Renal pelvis (tissue), 4 donors: Measurements from ENCODE around the gene AMBP. TPM values are rescaled to one million over a fixed set of nuclear protein-coding genes. Genes with fewer than 3 reads are reported as not detected.

Source experiments
- DNase-seq: peaks from one replicate; pipeline ENCODE4 v3.0.0-alpha.2; 2013
- polyA plus RNA-seq, 3 donors: library from polyadenylated mRNA; unstranded; fragments of 120-200 nt; gene quantifications; one replicate each; pipeline ENCODE4 v1.2.1, GENCODE V29; 2013; ENCODE audit not compliant: insufficient read length in 3 of 3

Gene AMBP
- polyA plus RNA-seq, 3 donors: 1.5 to 2.2 (median 1.9) TPM

GRCh38 chr9:114034196-114034595 lies 43.9 kb downstream of the AMBP start:
- DNase-seq: no peak

GRCh38 chr9:114033397-114034103 lies 44.5 kb downstream of the AMBP start:
- no peak for DNase-seq

- no peak for DNase-seq
Measured at GRCh38 chr9:114031948-114032840, 45.9 kb downstream of the AMBP start.

- DNase-seq: no peak
Measured at GRCh38 chr9:114031037-114031630, 47.0 kb downstream of the AMBP start.

GRCh38 chr9:114030364-114030763 lies 47.7 kb downstream of the AMBP start:
- no peak for DNase-seq

- no peak for DNase-seq
Measured at GRCh38 chr9:114029311-114030170, 48.6 kb downstream of the AMBP start.

- DNase-seq: no peak
Measured at GRCh38 chr9:114028646-114029045, 49.5 kb downstream of the AMBP start.

- DNase-seq: no peak
Measured at GRCh38 chr9:114027863-114028465, 50.1 kb downstream of the AMBP start.

- no peak for DNase-seq
Measured at GRCh38 chr9:114027159-114027862, 50.8 kb downstream of the AMBP start.

GRCh38 chr9:114026335-114026734 lies 51.8 kb downstream of the AMBP start:
- DNase-seq: no peak

- DNase-seq: no peak
Measured at GRCh38 chr9:114025760-114026159, 52.3 kb downstream of the AMBP start.

GRCh38 chr9:114025196-114025753 lies 52.8 kb downstream of the AMBP start:
- no peak for DNase-seq

GRCh38 chr9:114023961-114024360 lies 54.1 kb downstream of the AMBP start:
- DNase-seq: no peak

GRCh38 chr9:114021578-114021977 lies 56.5 kb downstream of the AMBP start:
- no peak for DNase-seq

GRCh38 chr9:114017741-114018715 lies 60.1 kb downstream of the AMBP start:
- DNase-seq: no peak

GRCh38 chr9:114016629-114017423 lies 61.3 kb downstream of the AMBP start:
- no peak for DNase-seq

GRCh38 chr9:114016101-114016500 lies 62.0 kb downstream of the AMBP start:
- no peak for DNase-seq

- no peak for DNase-seq
Measured at GRCh38 chr9:114015607-114016006, 62.5 kb downstream of the AMBP start.
